NCI-H345 treated with DMSO at 0.1 percent for 48 hours (cell line): ENCODE results near the gene ADIPOR1.

Source experiments
- DNase-seq: peaks from one replicate; lab custom pipeline; 2025; ENCODE audit not compliant: unreplicated experiment; lab: John Stamatoyannopoulos, UW

Gene ADIPOR1

DNA sequence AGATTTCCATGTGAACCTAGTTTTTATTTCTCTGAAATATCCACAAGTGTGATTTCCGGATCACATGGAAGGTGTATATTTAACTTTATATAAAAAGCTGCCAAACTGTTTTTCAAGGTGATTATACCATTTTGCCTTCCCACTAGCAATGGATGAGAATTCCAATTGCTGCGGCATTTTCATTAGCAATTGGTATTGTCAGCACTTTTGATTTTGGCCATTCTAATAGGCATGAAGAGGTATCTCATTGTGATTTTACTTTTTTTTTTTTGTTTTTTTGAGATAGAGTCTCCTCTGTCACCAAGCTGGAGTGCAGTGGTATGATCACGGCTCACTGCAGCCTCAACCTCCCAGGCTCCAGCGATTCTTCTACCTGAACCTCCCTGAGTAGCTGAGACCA is 13.9 kb upstream of the ADIPOR1 start:
- no peak for DNase-seq

DNA sequence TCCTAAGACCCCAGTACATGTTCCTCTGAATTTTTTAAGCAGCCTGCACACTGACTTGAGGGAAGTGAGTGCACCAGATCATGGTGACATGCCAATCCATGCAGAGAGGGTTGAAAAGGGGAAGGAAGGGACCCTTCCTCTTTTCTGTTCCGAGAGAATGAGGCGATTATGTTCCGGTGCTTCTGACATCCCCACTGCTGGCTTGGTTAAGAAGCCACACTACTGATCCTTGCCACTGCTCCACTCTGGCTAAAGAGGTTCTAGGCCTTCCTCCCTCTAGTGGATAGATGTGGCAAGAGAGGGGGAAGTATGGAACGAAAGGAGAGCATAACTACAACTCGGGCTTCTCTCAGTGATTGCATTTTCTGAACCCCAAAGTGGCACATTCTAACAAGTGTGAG is 10.8 kb upstream of the ADIPOR1 start:
- no peak for DNase-seq

DNA sequence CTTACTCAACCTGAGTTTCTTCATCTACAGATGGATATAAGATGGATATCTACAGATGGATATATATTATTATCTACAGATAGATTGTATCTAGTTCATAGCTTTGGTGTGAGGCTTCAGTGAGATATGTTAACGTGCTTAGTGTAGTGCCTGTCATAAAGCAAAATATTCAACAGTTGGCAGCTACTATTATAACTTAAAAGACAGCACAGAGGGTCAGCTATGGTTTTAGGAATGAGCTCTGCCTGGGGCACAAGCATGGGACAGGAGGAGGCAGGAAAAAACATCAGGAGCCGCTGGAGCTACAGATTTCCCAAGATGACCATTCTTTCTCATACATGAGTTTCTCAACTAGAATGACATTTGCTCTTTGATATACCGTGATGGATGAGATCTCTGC is 10.2 kb upstream of the ADIPOR1 start:
- DNase-seq, result no peak

DNA sequence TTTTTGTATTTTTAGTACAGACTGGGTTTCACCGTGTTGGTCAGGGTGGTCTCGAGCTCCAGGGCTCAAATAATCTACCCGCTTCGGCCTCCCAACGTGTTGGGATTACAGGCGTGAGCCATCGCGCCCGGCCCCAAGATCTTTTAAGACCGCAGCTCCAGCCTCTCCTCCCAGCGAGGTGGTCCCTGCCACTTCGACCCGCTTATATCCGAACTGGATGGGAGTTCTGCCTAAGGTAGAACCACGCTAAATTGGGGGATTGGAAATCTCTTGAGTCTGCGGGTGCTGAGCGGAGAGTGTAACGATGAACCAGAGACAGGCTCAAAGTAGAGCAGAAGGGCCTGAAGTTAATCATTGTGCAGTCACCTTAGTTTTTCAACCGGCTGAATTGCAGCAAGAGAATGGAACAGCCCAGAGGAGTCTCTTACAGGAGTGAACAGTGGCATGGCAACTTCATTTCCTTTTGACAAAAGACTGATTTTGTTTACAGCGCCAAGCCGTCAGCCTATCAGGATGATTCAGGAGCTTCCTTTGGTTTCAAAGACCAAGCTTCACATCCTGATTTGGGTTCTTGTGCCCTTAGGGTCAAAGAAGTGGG is 9.7 kb upstream of the ADIPOR1 start:
- DNase-seq, result no peak

DNA sequence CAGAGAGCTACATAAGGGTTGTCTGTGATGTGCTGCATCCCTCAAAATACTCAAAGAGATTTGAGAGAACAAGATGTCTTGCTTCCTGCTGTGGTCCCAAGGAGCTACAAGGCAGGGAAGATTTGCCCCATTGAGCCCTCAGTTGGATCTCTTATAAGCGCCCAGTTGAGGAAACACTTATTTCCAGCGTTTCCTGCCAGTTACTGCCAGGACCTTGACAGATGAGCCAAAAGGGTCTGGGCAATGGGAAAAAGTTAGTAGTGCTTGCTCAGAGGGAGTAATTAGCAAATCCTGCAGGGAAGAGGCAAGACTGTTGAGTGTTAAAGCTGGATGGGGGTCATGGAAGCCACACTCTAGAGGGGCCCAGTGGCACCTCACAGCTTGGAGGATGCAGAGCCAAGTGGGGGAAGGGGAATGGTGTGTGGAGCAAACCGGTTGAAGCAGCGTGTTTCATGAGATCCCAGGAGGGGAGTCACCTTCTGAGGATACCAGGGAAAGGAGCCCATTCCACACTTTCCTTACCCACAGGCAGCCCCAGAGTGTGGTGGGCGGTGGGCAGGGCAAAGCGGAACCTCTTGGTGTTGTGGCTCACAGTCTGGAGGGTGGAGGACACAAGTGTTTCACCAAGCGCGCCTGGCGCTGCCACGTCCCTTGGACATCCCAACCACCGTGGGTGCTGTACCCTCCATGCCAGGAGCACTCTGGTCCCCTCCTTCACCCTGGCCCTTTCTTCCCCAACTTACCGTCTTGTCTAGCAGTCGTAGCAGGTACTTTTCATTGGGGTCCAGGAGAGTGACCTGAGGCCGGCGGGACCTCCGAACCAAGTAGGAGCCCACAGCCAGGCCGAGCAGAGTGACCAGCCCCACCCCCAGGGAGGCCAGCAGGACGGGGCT is 8.1 kb upstream of the ADIPOR1 start:
- DNase-seq, result no peak

DNA sequence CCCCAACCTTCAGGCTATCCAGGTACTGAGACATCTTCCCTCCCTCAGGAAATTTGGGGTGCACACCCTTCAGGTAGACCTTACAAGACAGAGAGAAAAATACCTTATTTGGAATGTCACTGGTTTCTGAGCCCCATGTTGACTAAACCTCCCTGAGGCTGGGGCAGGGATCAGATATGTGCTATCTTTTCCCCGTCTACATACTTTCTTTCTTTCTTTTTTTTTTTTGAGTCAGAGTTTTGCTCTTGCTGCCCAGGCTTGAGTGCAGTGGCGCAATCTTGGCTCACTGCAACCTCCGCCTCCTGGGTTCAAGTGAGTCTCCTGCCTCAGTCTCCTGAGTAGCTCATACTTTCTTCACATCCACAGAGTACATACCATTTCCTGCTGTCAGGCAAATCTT is 7.3 kb upstream of the ADIPOR1 start:
- DNase-seq, result no peak

DNA sequence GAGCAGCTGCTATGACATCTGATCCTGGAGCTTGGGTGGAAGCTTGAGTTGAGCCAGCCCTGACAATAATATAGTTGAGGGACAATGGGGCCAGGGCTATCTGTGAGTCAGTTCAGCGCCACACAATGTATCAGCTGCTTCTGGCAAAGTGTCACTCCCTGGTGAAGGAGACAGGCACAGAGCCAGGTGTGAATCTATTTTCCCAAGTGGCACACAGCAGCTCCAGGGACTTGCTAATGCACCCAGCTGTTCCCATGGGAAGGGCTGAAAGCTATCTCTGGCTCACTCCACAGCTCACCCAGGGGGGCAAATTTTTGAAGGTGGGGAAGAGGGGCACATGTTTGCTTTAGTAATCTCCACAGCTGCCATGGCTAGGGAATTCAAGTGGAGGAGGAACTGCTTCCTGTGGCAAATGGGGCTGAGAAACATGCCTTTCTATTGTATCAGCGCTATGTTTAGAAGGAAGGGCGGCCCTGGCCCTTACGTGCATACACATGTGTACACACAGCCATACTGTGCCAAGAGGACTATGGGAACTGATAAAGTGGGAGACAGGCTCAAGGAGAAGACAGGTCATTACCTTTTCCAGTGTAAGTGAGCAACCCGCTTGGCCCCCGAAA is 6.8 kb upstream of the ADIPOR1 start:
- peak; percentile 99 for DNase-seq

DNA sequence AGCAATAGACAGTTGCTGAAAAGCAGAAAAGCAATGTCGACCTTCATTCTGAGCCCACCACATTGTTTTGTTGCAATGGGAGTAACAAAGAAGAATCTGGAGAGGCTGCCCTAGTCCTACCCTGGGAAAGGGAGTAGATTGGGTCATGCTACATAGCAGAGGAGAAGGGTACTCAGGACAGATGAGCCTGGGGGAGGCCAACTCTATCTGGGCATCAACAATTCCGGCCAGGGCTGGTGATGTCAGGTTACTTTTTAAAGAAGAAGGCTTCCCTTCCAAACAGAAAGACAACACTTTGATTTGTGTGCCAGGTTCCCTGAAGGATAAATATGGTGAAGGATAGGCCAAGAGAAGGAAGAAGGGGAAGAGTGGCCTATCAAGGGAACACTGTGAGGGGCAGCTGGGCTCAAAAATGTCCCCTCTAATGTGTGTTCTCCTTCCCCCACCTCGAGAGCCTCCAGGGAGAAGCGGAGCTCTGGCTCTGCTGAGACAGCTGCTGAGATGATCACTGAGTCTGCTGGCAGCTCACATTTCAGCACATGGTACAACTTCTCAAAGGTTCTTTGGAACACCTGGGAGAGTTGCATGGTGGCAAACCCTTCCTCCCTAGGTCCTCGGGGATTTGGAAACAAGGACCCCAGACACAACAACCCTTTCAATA is 3.2 kb upstream of the ADIPOR1 start:
- DNase-seq, result no peak

DNA sequence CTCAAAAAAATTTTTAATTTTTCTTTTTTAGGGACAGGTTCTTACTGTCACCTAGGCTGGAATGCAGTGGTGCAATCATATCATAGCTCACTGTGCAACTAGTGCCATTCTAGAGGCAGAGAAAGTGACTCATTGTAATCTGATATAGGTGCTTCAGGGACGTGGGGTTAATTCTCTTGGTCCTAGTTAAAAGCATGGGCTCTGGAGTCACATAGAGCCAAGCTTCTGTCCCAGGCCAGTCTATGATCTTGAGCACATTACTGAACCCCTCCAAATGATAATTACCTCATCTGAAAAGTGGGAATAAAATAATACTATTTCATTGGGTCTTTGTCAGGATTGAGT is 1.1 kb upstream of the ADIPOR1 start:
- no peak for DNase-seq

DNA sequence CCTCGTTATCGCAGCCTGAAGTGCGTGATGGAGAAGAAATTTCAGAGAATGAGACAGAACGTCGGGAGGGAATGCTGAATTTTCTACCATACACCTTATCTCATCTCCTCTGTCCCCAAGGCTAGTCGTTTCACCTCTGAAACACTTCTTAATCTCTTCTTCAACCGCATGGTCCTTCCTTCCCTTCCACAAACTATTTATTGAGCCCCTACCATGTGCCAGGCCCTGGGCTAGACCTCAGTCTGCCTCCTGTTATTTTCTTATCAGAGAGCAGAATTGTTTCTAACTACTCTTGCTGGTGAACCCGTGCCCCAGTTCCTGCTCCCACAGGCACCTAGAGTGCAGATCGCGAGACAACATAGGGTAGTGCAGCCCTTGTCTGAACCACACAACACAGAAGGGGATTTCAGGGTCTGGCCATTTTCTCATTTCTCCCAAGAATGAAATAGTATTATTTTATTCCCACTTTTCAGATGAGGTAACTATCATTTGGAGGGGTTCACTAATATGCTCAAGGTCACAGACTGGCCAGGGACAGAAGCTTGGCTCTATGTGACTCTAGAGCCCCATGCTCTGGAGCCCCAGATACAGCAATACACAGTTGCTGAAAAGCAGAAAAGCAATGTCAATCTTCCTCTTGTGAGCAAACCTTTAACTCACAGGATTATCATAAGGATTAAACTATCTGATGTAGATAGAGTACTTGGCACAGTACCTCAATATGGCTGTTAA is 598 bp upstream of the ADIPOR1 start:
- no peak for DNase-seq

DNA sequence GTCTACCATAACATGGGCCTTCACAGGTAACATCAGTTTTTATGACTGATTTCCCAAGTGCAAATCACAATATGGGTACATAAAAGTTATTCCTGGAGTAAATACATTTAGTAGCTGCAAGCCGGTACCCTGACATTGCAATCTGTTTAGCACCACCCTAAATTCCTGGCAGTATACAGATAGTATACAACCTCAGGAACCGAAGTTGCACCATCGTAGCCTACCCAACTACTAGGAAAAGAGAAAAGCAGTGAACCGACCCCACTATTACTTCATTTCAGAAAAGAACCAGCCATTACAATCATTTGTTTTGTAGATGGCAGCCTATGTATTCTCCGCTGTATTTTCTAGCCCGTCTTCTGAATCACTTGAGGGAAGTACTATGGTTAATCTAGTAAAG is 1.1 kb downstream of the ADIPOR1 start:
- DNase-seq, result no peak

DNA sequence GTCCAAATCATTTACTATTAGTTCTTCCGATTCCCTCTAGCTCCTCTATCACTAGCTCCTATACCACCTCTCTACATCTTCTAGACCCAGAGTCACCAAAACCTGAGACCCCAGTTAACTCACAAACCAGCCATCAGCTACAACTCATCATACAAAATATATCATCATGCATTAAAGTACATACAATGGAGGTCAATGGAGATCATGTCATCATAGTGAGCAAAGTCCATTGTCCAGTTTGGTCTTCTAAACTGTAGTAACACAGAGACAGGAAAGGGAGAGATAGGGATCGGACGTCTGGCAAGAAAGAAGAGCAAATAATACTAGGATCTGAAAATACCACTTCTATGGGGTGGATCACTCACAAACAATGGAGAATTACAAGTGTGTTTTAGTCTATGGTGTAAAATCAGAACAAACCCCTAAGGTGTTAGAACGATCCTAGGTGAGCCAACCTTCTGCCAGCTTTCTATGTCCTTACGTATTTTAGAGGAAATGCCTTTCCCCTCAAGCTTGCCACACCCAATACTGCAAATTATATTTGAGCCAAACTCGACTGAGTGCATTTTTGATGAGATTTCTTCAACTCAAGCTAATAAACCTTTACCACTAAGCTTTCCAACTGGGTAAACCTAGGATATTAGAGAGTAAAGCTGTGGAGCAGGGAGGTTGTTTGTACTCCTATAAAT is 3.9 kb downstream of the ADIPOR1 start:
- no peak for DNase-seq

DNA sequence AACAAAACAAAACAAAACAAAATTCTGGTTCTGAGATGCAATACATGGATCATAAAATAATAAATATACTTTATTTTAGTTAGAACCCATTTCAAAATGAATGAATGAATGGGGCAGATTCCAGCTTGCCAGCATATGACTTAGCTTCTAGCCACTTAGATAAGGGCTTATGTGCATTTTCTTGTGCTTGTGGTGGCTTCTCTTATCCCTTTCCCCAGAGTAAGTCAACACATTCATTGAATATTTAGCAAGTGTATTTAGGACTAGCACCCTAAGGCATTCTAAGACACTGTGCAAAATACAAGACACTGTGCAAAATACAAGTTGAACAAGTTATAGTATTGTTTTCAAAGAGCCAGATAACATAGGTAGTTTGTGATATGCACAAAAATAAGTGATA is 4.7 kb downstream of the ADIPOR1 start:
- DNase-seq, result no peak

DNA sequence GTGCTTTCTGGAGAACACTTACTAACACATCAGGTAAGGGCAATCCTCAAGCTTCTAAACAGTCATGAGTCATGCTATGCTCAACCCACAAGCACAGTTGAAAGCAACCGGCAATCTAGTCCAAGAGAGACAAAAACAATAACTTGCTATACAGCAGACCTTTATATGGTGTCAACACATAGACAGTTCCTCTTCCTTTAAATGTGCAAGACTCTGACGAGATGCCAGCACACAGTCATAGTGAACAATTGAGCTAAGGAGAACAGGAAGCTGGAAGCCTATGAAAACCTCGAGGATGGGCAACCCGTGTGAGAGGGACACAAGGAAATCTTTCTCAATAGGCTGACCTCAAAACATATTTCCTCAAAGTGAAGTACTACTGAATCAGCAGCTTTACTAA is 5.3 kb downstream of the ADIPOR1 start:
- DNase-seq, result no peak

DNA sequence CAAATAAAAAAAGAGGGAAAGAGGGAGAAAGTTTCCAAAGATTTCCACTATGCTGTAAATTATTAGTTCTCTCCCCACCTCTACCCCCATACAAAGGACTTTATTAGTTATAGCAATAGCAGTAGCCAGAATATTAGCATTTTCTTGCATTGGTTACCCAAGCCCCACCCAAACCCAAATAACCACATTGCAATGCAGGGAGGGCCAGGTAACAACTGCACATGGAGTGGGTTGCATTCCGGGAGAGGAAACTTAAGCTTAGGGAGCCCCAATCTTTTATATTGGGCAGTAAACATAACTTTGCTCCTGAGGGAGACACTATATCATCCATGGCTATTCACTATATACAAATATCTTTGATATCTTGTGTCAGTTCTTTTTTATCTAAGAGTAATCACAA is 6.0 kb downstream of the ADIPOR1 start:
- no peak for DNase-seq

DNA sequence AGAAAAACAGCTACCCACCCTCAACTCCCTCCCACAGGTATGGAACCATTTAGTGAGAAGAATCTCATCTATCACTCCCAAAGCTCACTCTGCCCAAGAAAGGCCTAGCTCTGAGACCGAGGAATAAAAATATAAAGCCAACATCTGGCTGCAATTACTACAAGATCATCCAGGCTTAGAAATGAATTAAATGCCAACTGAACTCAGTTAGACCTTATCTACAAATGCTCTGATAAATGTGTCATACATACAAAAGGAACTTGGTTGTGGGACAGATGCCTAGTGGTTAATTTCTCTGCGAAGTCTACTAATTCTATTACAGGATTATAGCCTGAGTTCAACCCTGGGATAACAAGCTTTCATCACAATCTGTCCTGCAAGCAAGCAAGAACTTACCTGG is 6.7 kb downstream of the ADIPOR1 start:
- DNase-seq, result no peak

DNA sequence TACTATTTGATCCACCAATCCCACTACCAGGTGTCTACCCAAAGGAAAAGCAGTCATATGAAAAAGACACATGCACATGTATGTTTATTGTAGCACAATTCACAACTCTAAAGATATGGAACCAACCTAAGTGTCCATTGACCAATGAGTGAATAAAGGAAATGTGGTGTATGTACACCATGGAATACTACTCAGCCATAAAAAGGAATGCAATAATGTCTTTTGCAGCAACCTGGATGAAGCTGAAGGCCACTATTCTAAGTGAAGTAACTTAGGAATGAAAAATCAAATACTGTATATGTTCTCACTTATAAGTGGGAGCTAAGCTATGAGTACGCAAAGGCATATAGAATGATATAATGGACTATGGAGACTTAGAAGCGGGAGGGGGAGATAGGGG is 12.6 kb downstream of the ADIPOR1 start:
- DNase-seq, result no peak

DNA sequence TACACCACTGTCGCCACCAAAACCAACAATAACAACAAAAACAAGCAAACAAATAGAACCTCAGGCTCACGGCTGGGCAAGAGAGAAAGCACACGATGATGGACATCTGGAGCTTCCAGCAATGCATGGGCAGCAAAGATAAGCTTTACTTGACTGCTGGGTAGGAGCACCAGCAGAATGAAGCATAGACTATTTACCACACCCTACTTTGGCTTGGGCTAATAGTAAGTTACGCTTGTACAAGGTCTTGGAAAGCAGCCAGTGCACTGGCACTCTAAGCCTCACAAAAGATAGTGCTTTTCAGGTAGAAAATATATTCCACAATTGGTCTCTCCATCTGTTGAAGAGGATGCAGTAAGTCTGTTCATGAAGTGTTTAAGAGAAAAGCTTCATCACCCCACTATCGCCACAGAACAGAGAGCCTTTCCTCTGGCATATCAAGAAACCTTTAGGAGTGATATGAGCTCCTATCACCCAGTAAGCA is 13.6 kb downstream of the ADIPOR1 start:
- no peak for DNase-seq

DNA sequence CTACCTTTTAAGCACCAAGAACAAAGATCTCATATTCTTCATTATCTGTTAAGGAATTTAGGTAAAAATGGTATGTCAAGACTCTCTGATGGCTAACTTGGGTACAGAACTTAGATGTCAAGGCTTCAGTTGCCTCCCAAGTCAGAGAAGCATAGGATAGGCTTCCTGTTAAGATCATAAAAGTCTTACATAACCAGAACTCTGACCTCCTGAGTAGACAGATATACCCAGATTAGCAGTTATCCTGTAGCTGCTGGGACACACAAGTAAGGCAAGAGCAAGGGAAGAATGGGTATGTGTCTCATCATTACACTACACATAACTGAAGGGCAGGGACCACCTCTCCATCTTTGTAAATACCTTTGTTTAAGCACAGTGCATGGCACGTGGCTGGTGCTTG is 15.7 kb downstream of the ADIPOR1 start:
- no peak for DNase-seq

DNA sequence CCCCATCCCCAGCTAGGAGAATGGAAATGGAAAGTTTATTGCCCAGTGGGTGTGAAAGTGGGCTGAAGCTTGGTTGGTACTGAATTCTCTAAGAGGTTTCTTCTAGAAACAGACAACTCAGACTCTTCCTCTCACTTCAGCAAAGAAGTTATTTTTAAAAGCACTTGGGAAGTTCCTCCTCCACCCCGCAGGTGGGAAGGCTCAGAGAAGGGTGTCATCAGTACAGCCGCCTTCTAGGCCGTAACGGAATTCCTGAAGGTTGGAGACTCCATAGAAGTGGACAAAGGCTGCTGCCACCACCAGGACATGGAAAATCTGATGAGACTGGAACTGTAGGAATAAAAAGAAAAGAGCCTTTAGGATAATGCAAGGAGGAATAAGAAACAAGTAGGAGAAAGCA is 16.7 kb downstream of the ADIPOR1 start:
- no peak for DNase-seq

DNA sequence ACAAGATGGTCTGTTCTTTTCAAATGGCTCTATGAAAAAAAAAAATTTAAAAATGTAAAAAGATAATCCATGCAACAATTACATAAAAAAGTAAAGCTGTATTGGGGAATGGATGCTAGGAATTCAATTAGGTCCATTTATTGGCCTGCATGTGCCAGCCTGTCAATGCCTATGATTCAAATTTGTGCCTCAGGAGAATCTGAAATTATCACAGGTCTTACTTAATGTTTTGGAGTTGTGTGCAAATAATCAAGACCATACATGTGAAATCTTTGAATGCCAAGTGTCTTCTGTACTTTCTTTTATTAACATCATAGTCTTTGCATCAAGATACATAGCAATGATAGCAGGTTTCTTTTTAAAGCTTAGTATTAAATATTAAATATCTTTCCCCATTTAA is 17.6 kb downstream of the ADIPOR1 start:
- no peak for DNase-seq
